Mesenchymal stem cell (in vitro differentiated cells and primary cell): ENCODE results near the gene RB1. TPM values are rescaled to one million over a fixed set of nuclear protein-coding genes. Genes with fewer than 3 reads are reported as not detected.

ENCODE experiments used
- small RNA-seq: library from polyadenylated mRNA; stranded (forward); fragments of <200 nt; extraction: miRNeasy Mini kit (QIAGEN cat#:217004); gene quantifications from one replicate; pipeline ENCODE3, GENCODE V24; 2013; ENCODE audit warnings: low read depth

The RB1 gene

Small RNA genes lying within 50 kb of the gene (small RNA-seq; reads per million reads assigned to genes)
- not detected for gene RF00017
